Activated T-cell treated with anti-CD3 and anti-CD28 coated beads, Interleukin-2, amount 50 U/mL, for 24 hours (primary cell): ENCODE measurements around the gene SWT1.
A peak's percentile ranks its signal among the peaks of the same experiment; 100 is the strongest.
"Not testable (repeated sequence)": the region's sequence is repeated elsewhere in the genome, so short reads cannot be mapped to it uniquely, and the experiment has no call there.

Source experiments
- DNase-seq: peaks from one replicate; pipeline ENCODE4 v3.0.0-alpha.2; 2020
- H3K27ac Mint-ChIP-seq: 2 replicates; pipeline ENCODE4 v1.8.0; 2020; ENCODE audit warnings: mild to moderate bottlenecking, mixed read lengths
- H3K27me3 Mint-ChIP-seq: 2 replicates; pipeline ENCODE4 v1.8.0; 2020; ENCODE audit warnings: mixed read lengths
- H3K36me3 Mint-ChIP-seq: 2 replicates; pipeline ENCODE4 v1.8.0; 2020; ENCODE audit warnings: low read depth, mixed read lengths
- H3K4me1 Mint-ChIP-seq: 2 replicates; pipeline ENCODE4 v1.8.0; 2020; ENCODE audit warnings: low read depth, mixed read lengths
- H3K4me3 Mint-ChIP-seq: 2 replicates; pipeline ENCODE4 v1.8.0; 2020; ENCODE audit warnings: mild to moderate bottlenecking, moderate library complexity, mixed read lengths
- H3K9me3 Mint-ChIP-seq: 2 replicates; pipeline ENCODE4 v1.8.0; 2020; ENCODE audit warnings: mixed read lengths

SWT1 gene

GRCh38 chr1:185213091-185213490, 56.1 kb downstream of the SWT1 start:
- DNase-seq, result no peak
- peaks cover 24% of the 10 kb centered on the region for H3K36me3 Mint-ChIP-seq
- no peak overlapping the region for H3K27ac Mint-ChIP-seq
- no peak overlapping the region for H3K4me3 Mint-ChIP-seq
- peaks cover 7% of the 10 kb centered on the region for H3K9me3 Mint-ChIP-seq
- H3K4me1 Mint-ChIP-seq, result no peaks in the 10 kb centered on the region
- no peaks in the 10 kb centered on the region for H3K27me3 Mint-ChIP-seq

DNA sequence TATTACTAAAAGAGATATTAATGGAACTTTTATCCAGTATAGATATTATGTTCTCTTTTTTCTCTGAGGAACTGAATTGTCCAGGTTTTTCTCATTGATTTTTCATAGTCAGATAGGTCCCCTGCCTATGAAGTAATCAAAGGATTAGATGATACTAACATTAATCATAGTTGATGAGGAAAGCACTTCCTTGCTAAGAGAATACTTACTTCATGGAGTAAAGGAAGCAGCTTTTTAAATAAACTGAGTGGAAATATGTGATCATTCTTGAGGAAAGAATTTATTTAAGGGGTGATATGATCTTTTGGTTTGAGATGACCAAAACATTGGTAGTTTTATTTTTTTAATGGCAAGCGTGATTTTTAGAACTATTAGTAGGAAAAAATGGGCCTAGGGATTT, 58.9 kb downstream of the SWT1 start:
- Mint-ChIP-seq H3K9me3 (no peaks in the 10 kb centered on the region), H3K36me3 (peaks cover 4% of the 10 kb centered on the region), H3K27me3 (no peaks in the 10 kb centered on the region), H3K4me3 (no peak overlapping the region), H3K27ac (no peak overlapping the region), H3K4me1 (no peaks in the 10 kb centered on the region)
- DNase-seq, result no peak

- H3K27ac Mint-ChIP-seq, result no peak overlapping the region
- H3K4me3 Mint-ChIP-seq, result no peak overlapping the region
- peaks cover 24% of the 10 kb centered on the region for H3K36me3 Mint-ChIP-seq
- no peaks in the 10 kb centered on the region for H3K9me3 Mint-ChIP-seq
- DNase-seq, result no peak
- H3K4me1 Mint-ChIP-seq, result no peaks in the 10 kb centered on the region
- no peaks in the 10 kb centered on the region for H3K27me3 Mint-ChIP-seq
These were observed 67.2 kb downstream of the SWT1 start for GRCh38 chr1:185224132-185224531.

DNA sequence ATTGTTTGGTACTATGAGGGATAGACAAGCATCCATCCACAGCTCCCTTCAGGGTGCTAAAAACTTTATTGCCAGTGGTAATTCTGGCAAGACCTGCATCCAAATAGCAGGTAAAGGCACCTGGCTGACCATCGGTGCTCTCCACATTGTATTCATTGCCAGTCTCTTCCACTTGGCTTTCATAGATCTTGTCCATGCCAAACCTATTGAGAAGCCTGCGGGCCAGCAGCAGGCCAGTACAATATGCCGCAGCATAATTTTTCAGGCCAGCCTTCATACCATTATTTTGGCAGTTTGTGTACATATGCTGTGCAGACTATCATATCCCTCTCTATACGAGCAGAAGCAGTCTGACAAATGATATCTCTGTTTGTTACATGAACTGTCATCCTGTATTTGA, 70.2 kb downstream of the SWT1 start:
- Mint-ChIP-seq H3K27me3 (no peaks in the 10 kb centered on the region), H3K9me3 (no peaks in the 10 kb centered on the region), H3K27ac (no peak overlapping the region), H3K4me1 (no peaks in the 10 kb centered on the region), H3K36me3 (peaks cover 20% of the 10 kb centered on the region), H3K4me3 (no peak overlapping the region)
- DNase-seq, result no peak

DNA sequence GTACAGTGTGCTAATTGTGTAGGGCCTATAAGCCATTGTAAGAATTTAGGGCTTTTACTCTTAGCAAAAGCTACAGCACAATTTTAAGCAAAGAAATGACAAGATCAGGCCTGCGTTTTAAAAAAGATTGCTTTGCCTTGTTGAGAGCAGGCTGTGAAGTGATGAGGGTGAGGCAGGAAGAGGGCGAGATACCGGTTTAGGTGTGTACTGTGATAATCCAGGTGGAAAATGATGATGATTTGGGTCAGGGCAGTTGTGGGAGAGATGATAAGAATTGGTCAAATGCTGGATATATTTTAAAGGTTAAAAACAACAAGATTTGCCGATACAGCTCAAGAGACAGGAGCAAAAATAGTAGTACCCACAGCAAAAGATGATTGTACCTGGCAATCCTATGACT, 72.0 kb downstream of the SWT1 start:
- Mint-ChIP-seq H3K9me3 (no peaks in the 10 kb centered on the region), H3K4me1 (no peaks in the 10 kb centered on the region), H3K27me3 (no peaks in the 10 kb centered on the region), H3K36me3 (peaks cover 7% of the 10 kb centered on the region), H3K4me3 (no peak overlapping the region), H3K27ac (no peak overlapping the region)
- DNase-seq, result no peak

DNA sequence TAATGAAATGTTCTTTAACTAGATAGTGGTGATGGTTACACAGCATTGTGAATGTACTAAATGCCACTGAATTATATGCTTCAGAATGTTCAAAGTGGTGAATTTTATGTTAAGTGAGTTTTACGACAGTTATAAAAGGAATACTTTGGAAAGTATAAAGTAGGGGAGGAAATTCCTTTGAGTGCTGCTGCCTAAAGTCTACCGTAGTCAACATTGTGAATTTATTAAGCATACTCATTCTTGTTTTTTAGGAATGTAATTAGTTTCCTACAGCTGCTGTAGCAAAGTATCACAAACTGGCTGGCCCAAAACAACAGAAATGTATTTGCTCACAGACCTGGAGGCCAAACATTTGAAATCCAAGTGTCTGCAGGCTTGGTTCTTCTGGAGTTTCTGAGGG, 73.0 kb downstream of the SWT1 start:
- H3K36me3 Mint-ChIP-seq, result no peaks in the 10 kb centered on the region
- H3K4me1 Mint-ChIP-seq, result no peaks in the 10 kb centered on the region
- H3K4me3 Mint-ChIP-seq, result no peak overlapping the region
- no peak overlapping the region for H3K27ac Mint-ChIP-seq
- H3K9me3 Mint-ChIP-seq, result no peaks in the 10 kb centered on the region
- no peaks in the 10 kb centered on the region for H3K27me3 Mint-ChIP-seq
- DNase-seq, result no peak

DNA sequence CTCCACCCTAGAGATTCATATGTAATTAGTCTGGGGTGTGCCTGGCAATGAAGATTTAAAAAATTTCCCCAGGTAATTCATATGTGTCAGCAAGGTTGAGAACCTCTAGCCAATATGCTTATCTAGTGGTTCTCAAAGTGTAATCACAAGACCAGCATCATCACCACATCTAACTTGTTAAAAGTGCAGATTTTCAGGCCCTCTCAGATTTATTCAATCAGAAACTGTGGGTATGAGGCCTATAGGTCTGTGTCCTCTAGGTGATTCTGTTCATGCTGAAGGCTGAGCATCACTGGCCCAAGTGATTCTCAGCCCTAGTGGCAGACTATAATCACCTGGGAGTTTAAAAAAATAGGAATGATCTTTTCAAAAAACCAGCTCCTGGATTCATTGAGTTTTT, 75.9 kb downstream of the SWT1 start:
- Mint-ChIP-seq H3K9me3 (peaks cover 2% of the 10 kb centered on the region), H3K4me1 (no peaks in the 10 kb centered on the region), H3K4me3 (no peak overlapping the region), H3K27ac (no peak overlapping the region), H3K36me3 (no peaks in the 10 kb centered on the region), H3K27me3 (no peaks in the 10 kb centered on the region)
- DNase-seq, result no peak

DNA sequence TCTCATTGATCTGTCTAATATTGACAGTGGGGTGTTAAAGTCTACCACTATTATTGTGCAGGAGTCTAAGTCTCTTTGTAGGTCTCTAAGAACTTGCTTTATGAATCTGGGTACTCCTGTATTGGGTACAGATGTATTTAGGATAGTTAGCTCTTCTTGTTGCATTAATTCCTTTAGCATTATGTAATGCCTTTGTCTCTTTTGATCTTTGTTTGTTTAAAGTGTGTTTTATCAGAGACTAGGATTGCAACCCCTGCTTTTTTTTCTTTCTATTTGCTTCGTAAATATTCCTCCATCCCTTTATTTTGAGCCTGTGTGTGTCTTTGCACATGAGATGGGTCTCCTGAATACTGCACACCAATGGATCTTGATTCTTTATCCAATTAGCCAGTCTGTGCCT, 77.2 kb downstream of the SWT1 start:
- not testable (repeated sequence) for H3K36me3 Mint-ChIP-seq, H3K27ac Mint-ChIP-seq, H3K9me3 Mint-ChIP-seq, H3K4me1 Mint-ChIP-seq, DNase-seq, H3K4me3 Mint-ChIP-seq, H3K27me3 Mint-ChIP-seq

- H3K9me3 Mint-ChIP-seq, H3K4me3 Mint-ChIP-seq, H3K27me3 Mint-ChIP-seq, DNase-seq, H3K27ac Mint-ChIP-seq, H3K36me3 Mint-ChIP-seq: not testable (repeated sequence)
- peaks cover 28% of the 10 kb centered on the region for H3K4me1 Mint-ChIP-seq
These were observed 80.2 kb downstream of the SWT1 start for GRCh38 chr1:185237176-185237575.

DNA sequence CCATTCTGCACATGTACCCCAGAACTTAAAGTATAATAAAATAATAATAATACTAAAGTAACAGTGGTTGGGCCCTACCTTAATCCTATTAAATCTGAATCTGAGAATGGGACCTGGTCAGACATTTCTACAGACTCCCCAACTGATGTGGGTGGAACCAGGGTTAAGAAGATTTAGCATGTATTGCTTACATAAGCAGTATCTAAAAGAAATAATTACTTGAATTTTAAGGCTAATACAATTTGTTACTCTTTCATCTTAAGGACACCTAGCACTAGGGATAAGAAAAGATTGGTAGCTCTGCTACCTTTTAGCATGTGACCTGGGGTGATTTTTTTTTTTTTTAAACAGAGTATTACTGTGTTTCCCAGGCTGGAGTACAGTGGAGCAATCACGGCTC, 80.7 kb downstream of the SWT1 start:
- DNase-seq, result no peak
- Mint-ChIP-seq H3K27me3 (no peaks in the 10 kb centered on the region), H3K9me3 (peaks cover 2% of the 10 kb centered on the region), H3K36me3 (no peaks in the 10 kb centered on the region), H3K27ac (no peak overlapping the region), H3K4me3 (no peak overlapping the region), H3K4me1 (peaks cover 28% of the 10 kb centered on the region)

- DNase-seq, result no peak
These were observed 81.5 kb downstream of the SWT1 start for GRCh38 chr1:185238447-185238846.

DNA sequence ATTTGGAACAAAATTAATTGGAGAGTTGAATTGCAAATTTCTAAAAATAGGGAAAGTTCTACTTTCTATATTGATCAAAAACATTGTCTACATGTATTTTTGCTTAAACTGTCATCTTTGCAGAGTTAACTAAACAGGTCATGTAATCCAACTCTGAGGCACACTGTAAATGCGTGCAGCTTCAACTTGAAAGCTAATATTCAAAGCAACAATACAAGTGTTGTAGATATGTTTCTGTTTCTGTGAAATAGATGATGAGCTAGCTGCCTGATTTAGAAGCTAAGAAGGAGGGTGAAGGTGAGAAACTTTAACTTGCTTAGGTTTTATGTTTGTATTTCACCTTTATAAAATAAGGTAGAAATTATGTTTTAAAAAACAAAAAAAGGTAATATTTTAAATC, 82.9 kb downstream of the SWT1 start:
- peaks cover 2% of the 10 kb centered on the region for H3K9me3 Mint-ChIP-seq
- no peaks in the 10 kb centered on the region for H3K27me3 Mint-ChIP-seq
- no peaks in the 10 kb centered on the region for H3K36me3 Mint-ChIP-seq
- peak overlapping the region; percentile 44 for H3K27ac Mint-ChIP-seq
- DNase-seq, result no peak
- peaks cover 33% of the 10 kb centered on the region for H3K4me1 Mint-ChIP-seq
- H3K4me3 Mint-ChIP-seq, result no peak overlapping the region

More at GRCh38 chr1:185238447-185238846, 81.5 kb downstream of the SWT1 start:
- H3K9me3 Mint-ChIP-seq, result peaks cover 2% of the 10 kb centered on the region
- H3K27ac Mint-ChIP-seq, result no peak overlapping the region
- peaks cover 28% of the 10 kb centered on the region for H3K4me1 Mint-ChIP-seq
- no peaks in the 10 kb centered on the region for H3K36me3 Mint-ChIP-seq
- no peak overlapping the region for H3K4me3 Mint-ChIP-seq
- no peaks in the 10 kb centered on the region for H3K27me3 Mint-ChIP-seq

GRCh38 chr1:185241127-185241526, 84.2 kb downstream of the SWT1 start:
- no peak overlapping the region for H3K27ac Mint-ChIP-seq
- DNase-seq, result no peak
- peaks cover 2% of the 10 kb centered on the region for H3K9me3 Mint-ChIP-seq
- H3K4me1 Mint-ChIP-seq, result peaks cover 33% of the 10 kb centered on the region
- no peaks in the 10 kb centered on the region for H3K36me3 Mint-ChIP-seq
- H3K27me3 Mint-ChIP-seq, result no peaks in the 10 kb centered on the region
- no peak overlapping the region for H3K4me3 Mint-ChIP-seq

GRCh38 chr1:185244015-185244747, 87.2 kb downstream of the SWT1 start:
- H3K4me3 Mint-ChIP-seq, result no peak overlapping the region
- H3K27ac Mint-ChIP-seq, result no peak overlapping the region
- no peaks in the 10 kb centered on the region for H3K36me3 Mint-ChIP-seq
- peaks cover 32% of the 10 kb centered on the region for H3K4me1 Mint-ChIP-seq
- peak; percentile 60 for DNase-seq
- no peaks in the 10 kb centered on the region for H3K9me3 Mint-ChIP-seq
- H3K27me3 Mint-ChIP-seq, result no peaks in the 10 kb centered on the region

DNA sequence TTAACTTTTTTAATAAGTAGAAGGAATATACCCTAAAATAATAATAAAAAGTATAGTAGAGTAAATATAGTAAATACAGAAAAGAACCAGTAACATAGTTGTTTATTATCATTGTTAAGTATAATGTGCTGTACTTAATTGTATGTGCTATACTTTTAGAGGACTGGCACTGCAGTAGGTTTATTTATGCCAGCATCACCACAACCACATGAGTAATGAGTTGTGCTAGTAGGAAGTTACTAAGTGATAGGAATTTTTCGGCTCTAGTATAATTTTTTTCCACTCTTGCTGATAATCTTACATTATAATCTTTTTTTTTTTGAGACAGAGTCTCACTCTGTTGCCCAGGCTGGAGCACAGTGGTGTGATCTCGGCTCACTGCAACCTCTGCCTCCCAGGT, 88.5 kb downstream of the SWT1 start:
- no peaks in the 10 kb centered on the region for H3K9me3 Mint-ChIP-seq
- no peak overlapping the region for H3K4me3 Mint-ChIP-seq

DNA sequence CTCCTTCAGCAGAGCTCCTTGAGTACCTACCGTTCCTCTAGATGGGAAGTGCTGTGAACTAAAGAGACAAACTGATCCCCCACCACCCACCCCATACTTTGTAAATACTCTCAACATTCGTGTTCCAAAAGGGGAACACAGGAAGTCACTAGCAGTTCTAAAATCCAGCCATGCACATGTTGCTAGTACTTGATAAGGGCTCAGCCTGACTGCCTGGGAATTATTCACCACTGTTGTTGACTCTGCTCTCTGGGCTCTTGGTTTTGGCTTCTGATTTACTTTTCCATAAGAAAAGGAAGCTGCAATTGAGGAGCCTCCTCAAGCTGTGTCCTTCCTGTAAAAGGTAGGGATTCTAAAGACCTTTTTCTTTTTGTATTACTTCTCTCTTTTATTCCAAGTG, 92.6 kb downstream of the SWT1 start:
- H3K27me3 Mint-ChIP-seq, result no peaks in the 10 kb centered on the region
- no peak for DNase-seq
- H3K27ac Mint-ChIP-seq, result no peak overlapping the region
- H3K9me3 Mint-ChIP-seq, result no peaks in the 10 kb centered on the region
- no peak overlapping the region for H3K4me3 Mint-ChIP-seq
- H3K4me1 Mint-ChIP-seq, result peaks cover 11% of the 10 kb centered on the region
- no peaks in the 10 kb centered on the region for H3K36me3 Mint-ChIP-seq

More for the DNA sequence above, 88.5 kb downstream of the SWT1 start:
- no peaks in the 10 kb centered on the region for H3K36me3 Mint-ChIP-seq
- no peaks in the 10 kb centered on the region for H3K27me3 Mint-ChIP-seq
- H3K4me1 Mint-ChIP-seq, result peaks cover 26% of the 10 kb centered on the region
- no peak for DNase-seq
- no peak overlapping the region for H3K27ac Mint-ChIP-seq
